ENCODE data around the gene METTL27. TPM values are rescaled to one million over a fixed set of nuclear protein-coding genes. Genes with fewer than 3 reads are reported as not detected.
A peak's percentile ranks its signal among the peaks of the same experiment; 100 is the strongest.

METTL27 gene
- total RNA-seq, 1 experiment from 2014 or later, result 4.3 TPM

GRCh38 chr7:73831834-73832651 is 10.3 kb downstream of the METTL27 start (continued):
- TF ChIP-seq NR1H2 (CRISPR knock-in tag; IDR thresholded peaks at IDR 0.05), result no peak
- TF ChIP-seq, protein P1, sequence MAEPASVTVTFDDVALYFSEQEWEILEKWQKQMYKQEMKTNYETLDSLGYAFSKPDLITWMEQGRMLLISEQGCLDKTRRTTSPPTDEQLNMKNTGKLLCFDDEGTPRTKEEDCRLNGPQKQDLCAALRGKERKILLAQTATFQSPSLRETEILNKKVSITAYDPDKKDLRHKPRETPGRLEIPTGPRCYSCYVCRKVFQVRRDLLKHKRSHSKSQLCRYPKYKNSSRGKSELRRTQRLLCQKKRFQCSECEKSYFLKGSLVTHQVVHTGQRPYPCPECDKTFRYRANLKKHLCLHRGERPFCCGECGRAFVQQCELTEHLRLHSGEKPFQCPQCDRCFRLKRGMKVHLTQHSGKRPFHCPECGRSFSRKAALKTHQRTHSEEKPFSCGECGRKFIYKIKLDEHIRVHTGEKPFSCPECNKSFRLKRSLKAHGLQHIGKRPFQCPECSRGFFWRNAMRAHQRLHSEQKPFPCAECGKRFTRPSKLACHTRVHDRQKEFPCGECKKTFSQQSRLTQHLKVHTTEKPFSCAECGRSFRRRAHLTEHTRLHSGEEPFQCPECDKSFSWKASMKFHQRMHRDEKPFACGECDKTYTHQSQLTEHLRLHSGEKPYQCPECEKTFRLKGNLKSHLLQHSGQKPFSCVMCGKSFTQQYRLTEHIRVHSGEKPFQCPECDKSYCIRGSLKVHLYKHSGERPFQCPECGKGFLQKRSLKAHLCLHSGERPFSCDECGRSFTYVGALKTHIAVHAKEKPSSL (CRISPR knock-in tag; conservative IDR thresholded peaks at IDR 0.05), result no peak
- no peak for TF ChIP-seq ZMAT4 (CRISPR knock-in tag; IDR thresholded peaks at IDR 0.05)
- TF ChIP-seq IRF1 (CRISPR knock-in tag; IDR thresholded peaks at IDR 0.05), result no peak
- TF ChIP-seq ZNF671 (CRISPR knock-in tag; IDR thresholded peaks at IDR 0.05), result no peak
- TF ChIP-seq TEAD1 (CRISPR knock-in tag; IDR thresholded peaks at IDR 0.05), result no peak
- no peak for TF ChIP-seq ZNF532 (CRISPR knock-in tag; IDR thresholded peaks at IDR 0.05; ENCODE audit: borderline replicate concordance)
- TF ChIP-seq FOXJ3 (CRISPR knock-in tag; IDR thresholded peaks at IDR 0.05; ENCODE audit: borderline replicate concordance), result no peak
- TF ChIP-seq, protein P2, sequence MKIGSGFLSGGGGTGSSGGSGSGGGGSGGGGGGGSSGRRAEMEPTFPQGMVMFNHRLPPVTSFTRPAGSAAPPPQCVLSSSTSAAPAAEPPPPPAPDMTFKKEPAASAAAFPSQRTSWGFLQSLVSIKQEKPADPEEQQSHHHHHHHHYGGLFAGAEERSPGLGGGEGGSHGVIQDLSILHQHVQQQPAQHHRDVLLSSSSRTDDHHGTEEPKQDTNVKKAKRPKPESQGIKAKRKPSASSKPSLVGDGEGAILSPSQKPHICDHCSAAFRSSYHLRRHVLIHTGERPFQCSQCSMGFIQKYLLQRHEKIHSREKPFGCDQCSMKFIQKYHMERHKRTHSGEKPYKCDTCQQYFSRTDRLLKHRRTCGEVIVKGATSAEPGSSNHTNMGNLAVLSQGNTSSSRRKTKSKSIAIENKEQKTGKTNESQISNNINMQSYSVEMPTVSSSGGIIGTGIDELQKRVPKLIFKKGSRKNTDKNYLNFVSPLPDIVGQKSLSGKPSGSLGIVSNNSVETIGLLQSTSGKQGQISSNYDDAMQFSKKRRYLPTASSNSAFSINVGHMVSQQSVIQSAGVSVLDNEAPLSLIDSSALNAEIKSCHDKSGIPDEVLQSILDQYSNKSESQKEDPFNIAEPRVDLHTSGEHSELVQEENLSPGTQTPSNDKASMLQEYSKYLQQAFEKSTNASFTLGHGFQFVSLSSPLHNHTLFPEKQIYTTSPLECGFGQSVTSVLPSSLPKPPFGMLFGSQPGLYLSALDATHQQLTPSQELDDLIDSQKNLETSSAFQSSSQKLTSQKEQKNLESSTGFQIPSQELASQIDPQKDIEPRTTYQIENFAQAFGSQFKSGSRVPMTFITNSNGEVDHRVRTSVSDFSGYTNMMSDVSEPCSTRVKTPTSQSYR (CRISPR knock-in tag; IDR thresholded peaks at IDR 0.05), result peak; percentile 98
- no peak; the same call in 1 of the 2 replicates for TF ChIP-seq ZBTB21 (CRISPR knock-in tag; IDR thresholded peaks at IDR 0.05; ENCODE audit: borderline replicate concordance)
- TF ChIP-seq ATF2 (CRISPR knock-in tag; IDR thresholded peaks at IDR 0.05; ENCODE audit: borderline replicate concordance, low read depth), result no peak
- TF ChIP-seq E2F1 (CRISPR knock-in tag; IDR thresholded peaks at IDR 0.05), result no peak
- TF ChIP-seq ZNF263 (CRISPR knock-in tag; IDR thresholded peaks at IDR 0.05; ENCODE audit: low read depth), result no peak
- TF ChIP-seq SP1 (CRISPR knock-in tag; conservative IDR thresholded peaks at IDR 0.05), result peak; percentile 70
- TF ChIP-seq JAZF1 (CRISPR knock-in tag; IDR thresholded peaks at IDR 0.05), result no peak
- TF ChIP-seq EMX1 (CRISPR knock-in tag; IDR thresholded peaks at IDR 0.05), result 0 out of 2 replicates have a peak, but pooled peaks have one; percentile 16
- no peak for TF ChIP-seq E2F4 (CRISPR knock-in tag; IDR thresholded peaks at IDR 0.05; ENCODE audit: borderline replicate concordance, low read depth)
- no peak for TF ChIP-seq GTF2I (CRISPR knock-in tag; conservative IDR thresholded peaks at IDR 0.05)
- TF ChIP-seq ZNF232 (CRISPR knock-in tag; IDR thresholded peaks at IDR 0.05), result peak; percentile 72; the same call in 1 of the 2 replicates
- TF ChIP-seq SMAD3 (CRISPR knock-in tag; IDR thresholded peaks at IDR 0.05; ENCODE audit: borderline replicate concordance), result 0 out of 2 replicates have a peak, but pooled peaks have one; percentile 45
- TF ChIP-seq, protein P3, sequence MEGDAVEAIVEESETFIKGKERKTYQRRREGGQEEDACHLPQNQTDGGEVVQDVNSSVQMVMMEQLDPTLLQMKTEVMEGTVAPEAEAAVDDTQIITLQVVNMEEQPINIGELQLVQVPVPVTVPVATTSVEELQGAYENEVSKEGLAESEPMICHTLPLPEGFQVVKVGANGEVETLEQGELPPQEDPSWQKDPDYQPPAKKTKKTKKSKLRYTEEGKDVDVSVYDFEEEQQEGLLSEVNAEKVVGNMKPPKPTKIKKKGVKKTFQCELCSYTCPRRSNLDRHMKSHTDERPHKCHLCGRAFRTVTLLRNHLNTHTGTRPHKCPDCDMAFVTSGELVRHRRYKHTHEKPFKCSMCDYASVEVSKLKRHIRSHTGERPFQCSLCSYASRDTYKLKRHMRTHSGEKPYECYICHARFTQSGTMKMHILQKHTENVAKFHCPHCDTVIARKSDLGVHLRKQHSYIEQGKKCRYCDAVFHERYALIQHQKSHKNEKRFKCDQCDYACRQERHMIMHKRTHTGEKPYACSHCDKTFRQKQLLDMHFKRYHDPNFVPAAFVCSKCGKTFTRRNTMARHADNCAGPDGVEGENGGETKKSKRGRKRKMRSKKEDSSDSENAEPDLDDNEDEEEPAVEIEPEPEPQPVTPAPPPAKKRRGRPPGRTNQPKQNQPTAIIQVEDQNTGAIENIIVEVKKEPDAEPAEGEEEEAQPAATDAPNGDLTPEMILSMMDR (IDR thresholded peaks at IDR 0.05), result no peak

Measured in WTC11 (cell line).